Measurements from ENCODE around the gene SGPP2.
"Not testable (repeated sequence)": the region's sequence is repeated elsewhere in the genome, so short reads cannot be mapped to it uniquely, and the experiment has no call there.

Gene SGPP2

DNA sequence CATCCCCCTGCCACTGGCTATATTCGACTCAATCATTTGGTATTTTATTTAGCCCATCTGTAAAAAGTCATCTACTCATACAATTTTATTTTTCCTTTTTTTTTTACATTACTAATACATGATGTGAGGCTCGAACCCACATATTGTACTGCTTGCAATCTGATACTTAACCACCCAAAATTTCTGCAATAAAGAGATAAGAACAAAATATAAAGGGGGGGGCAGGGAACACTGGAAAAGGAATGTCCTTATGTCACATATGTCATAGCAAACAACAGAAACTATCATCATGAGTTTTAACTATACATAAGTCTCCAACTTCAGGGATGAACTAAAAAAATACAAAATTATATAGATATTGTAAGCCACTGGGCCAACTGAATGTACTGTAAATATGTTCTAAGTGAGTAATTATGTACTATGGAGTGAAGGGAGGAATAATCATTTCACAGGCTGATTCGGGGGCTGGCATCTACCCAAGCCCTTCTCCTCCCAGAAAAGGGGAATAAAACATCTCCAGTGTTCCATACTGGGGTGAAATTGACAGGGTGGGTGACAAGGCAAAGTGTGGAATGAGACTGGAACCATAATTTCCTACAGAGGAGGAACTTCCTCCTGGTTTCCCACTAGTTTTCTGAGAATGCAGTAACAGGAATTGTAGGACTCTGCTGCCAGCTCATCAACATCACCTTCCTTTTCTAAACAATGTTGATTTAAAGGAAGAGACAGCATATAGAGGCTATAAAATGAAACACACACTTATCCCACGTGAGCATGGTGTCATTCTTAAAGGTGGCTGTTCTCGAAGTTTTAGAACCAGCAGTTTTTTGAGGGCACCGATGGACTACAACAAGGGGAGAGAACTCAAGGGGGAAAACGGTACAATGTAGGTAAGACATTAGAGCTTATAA, 152.1 kb downstream of the SGPP2 start:
- DNase-seq (ENCODE audit: low spot score) = no peak

DNA sequence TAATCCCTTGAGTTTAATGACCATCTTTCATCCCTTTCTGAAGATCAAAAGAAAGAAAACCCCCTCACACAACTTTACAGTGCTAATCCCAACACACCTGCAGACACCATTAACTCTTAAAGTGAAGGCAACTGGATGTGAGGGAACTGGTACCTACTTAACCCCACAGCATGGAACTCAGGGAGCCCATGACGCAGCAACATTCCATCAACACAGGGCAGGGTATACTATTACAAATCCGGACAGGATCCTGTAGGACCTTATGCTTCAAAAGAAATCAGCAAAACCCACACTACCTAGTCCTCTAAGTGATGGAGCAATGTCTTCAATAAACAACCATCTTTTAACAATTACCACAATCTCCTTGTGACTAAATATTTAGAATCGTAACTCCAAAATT, 153.0 kb downstream of the SGPP2 start:
- DNase-seq (ENCODE audit: low spot score) = no peak

DNA sequence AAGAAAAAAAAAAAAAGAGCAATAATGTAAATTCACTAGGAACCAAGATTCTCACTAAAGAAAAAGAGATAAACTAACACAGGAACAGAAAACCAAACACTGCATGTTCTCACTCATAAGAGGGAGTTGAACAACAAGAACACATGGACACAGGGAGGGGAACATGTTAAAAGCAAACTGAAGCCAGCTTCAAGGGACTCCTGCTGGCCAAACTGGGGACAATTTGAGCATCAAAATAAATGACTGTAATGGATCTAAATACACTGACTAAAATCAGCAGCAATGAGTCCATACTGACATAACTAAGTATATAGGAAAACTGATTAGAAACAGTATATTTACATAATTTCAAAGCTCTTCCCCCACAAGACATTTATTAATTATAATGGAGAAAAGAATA, 158.6 kb downstream of the SGPP2 start:
- no peak for DNase-seq (ENCODE audit: low spot score)

DNA sequence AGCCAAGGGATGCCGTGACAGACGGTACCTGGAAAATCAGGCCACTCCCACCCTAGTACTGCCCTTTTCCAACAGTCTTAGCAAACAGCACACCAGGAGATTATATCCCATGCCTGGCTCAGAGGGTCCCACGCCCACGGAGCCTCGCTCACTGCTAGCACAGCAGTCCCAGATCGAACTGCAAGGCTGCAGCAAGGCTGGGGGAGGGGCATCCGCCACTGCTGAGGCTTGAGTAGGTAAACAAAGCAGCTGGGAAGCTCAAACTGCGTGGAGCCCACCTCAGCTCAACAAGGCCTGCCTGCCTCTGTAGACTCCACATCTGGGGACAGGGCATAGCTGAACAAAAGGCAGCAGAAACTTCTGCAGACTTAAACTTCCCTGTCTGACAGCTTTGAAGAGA, 160.2 kb downstream of the SGPP2 start:
- DNase-seq (ENCODE audit: low spot score) = not testable (repeated sequence)

DNA sequence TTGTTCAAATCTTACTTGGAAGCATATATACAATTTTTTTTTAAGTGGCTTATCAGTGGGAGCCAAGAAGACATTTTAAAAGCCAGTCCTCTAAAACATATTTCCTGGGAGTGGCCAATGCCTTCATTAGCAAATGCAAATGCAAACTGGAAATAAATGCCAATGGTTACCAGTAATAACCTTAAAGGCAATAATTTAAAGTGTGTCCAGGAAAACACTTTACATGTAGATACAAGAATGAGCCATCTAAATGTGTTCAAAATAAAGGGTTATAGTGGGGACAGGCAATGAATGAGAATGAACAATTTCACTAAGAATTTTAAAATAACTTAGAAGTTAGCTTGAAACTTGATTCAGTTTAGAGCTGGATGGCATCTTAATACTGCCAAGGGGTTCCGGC, 167.3 kb downstream of the SGPP2 start:
- DNase-seq (ENCODE audit: low spot score) = no peak

DNA sequence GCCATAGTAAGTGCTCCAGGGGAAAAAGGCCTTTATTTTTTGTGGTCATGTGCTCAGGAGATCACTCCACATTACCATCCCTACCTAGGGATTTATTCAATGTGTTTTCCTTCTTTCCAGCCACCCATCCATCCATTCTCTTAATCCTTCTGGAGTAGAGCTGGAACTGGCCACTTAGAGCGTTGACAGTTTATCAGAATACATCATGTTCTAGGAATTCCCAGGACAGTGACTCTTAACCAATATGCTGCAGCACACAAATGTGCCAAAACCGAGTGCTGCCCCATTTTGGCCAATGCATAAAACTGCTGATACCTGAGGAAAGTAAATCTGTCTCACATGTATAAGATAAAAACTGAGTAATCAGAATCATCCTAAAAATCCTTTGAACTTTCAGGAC, 167.8 kb downstream of the SGPP2 start:
- no peak for DNase-seq (ENCODE audit: low spot score)

DNA sequence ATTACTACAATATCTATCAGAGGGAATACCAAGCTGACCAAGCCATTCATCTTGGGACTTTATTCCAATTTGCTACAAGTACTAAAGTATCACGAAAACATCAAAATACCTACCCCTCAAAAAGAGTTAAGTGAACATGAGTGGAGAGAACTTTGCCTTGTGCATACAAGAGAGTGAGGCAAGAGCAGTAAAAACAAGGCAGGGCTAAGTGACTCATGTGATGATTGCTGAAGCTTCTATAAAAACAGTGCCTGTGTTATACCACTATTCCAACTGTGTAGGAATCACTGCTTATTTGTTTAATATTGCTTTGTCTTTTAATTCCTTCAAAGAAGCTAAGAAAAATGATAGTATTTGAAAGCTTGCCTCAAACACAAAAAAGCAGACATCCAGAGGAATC, 170.3 kb downstream of the SGPP2 start:
- no peak for DNase-seq (ENCODE audit: low spot score)

DNA sequence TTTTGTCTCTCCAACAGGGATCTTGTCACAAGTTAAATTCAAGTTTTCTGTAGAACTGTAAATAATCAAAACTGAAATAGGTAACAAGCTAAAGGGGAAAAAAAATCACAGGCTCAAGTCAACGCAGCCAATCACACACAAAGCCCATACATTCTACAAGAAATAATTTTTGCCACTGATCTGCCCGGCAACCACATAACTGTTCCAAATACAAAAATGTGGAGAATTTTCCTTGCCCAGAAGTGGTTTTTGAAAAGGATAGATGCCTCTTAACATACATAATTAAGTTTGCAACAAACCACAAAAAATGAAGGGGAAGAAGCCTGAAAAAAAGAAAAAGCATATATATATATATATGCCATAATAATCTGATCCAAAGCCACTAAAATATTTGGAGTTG, 171.2 kb downstream of the SGPP2 start:
- no peak for DNase-seq (ENCODE audit: low spot score)

DNA sequence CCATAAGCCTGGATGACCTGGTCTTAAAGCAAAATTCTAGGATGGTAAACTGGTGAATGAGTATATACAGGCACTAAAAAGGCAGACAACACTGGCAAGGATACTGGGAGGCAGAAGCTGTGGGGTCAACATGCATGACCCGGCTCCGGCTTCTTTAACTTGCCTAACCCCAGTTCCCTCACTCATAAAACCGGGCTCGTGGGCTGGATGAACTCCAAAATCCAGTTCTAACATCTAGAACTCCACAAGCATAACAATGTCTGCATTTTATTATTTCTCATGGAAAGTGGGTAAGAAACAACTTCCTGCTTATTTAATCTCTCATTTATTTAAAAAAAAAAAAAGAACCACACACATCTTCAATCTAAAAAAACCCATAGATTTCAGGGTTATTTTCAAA, 174.3 kb downstream of the SGPP2 start:
- DNase-seq (ENCODE audit: low spot score) = no peak

DNA sequence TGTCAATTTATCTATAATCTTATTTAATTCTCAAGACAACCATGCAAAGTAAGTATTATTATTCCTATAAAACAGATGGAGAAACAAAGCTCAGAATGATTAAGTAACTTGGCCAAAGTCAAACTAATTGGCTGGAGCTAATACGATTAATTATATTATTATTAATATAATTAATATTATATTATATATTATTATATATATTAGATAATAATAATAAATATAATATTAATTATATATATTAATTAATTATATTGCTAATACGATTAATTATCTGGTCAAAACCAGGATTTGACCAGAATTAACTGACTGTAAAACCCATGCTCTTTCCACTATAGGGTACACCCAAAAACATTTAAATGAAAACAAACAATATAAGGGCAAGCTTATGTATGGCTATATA, 179.2 kb downstream of the SGPP2 start:
- DNase-seq (ENCODE audit: low spot score) = no peak

DNA sequence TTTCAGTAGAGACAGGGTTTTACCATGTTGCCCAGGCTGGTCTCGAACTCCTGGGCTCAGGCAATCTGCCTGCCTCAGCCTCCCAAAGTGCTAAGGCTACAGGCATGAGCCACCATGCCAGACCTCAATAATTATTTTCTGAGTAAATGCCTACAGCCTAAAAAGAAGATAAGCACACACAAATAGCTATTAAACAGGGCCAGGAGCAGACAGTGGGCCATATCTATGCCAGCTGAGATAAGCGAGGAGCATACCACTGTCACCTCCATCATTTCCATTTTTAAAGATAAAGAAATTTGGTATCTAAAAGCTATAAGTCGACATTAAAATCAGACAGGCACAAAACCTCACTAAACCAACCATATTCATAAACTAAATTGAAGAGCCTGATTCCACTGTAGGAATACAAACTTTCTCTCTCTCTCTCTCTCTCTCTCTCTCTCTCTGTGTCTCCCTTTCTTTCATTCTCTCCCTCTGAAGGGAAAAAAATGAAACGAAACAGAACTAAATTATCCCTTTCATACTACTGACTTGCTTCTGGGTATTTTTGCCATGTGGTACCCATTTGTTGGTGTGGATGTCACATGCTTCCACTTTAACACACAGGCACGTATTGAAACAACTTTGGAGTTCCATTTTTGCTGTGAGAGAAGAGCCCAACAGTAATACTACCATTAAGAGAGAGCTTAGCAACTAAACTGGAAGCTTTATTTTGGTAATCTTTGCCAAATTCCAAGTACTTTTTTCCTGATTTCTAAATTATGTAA, 180.6 kb downstream of the SGPP2 start:
- no peak for DNase-seq (ENCODE audit: low spot score)

DNA sequence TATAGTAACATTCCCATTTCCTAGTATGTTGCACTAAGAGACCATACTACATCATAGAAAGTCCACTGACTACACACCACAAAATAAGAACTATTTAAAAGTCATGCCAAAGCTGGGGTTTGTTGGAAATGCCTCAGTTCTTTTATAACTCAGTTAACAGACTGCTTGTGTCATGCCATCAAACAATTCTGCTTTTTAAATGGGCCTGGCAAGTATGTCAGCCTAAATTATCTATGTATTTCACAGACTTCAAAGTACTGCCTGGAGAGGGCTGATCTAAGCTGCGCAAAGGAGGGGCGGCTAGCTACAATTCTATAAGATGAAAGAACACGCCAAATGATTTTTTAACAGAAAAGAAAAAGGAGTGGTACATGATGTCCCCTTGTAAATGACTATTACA, 182.0 kb downstream of the SGPP2 start:
- no peak for DNase-seq (ENCODE audit: low spot score)

DNA sequence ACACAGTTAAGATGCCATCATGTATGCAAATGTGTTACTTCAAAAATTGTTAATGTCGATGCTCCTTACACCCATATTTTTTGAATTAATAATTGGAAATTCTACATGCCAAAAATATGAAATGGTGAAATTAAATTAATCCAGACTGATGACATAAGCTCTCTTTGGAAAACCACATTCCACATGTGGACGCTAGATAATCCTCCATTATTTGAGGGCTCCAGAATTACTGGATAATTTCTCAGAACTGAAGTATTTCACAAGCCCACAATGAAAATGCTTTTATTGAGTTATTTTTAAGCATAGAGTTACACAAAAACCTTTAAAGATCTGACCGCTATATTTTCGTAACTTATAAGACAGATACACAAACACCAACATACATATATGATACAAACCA, 183.7 kb downstream of the SGPP2 start:
- DNase-seq (ENCODE audit: low spot score) = no peak

DNA sequence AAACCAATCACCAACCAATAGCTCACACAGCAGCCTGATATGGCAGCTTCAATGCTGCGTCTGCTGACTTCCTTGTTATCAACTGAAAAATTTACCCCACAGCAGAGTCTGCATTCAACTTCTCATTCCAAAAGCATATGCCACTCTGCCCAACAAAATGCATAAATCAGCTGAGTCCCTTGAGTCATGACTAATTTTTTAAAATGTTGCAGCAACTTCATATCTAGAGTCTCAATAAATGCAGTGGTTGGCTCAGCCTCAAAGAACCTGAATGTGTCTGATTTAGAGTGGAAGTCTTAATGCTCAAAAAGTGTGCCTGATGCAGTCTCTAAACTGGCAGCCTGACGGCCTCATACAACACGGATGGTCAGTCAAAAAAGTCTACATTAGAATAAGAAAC, 185.0 kb downstream of the SGPP2 start:
- DNase-seq (ENCODE audit: low spot score) = no peak
